HUES64 (cell line): ENCODE measurements around the gene IFT57. TPM values are rescaled to one million over a fixed set of nuclear protein-coding genes. Genes with fewer than 3 reads are reported as not detected.
"Not testable (repeated sequence)": the region's sequence is repeated elsewhere in the genome, so short reads cannot be mapped to it uniquely, and the experiment has no call there.

Experiments used
- H3K27ac ChIP-seq: 2 replicates; pipeline ENCODE4 v1.7.0; 2013; ENCODE audit warnings: low read depth, low read length, inconsistent platforms
- H3K27me3 ChIP-seq: 2 replicates; pipeline ENCODE4 v1.6.1; 2013; ENCODE audit warnings: mild to moderate bottlenecking, low read length; ENCODE audit not compliant: insufficient read depth
- H3K36me3 ChIP-seq: 2 replicates; pipeline ENCODE4 v1.6.1; 2013; ENCODE audit warnings: mild to moderate bottlenecking, low read length; ENCODE audit not compliant: insufficient read depth
- H3K4me1 ChIP-seq: 2 replicates; pipeline ENCODE4 v1.6.1; 2013; ENCODE audit warnings: mild to moderate bottlenecking, low read length, moderate library complexity; ENCODE audit not compliant: insufficient read depth
- H3K4me3 ChIP-seq: 2 replicates; pipeline ENCODE4 v1.5.1; 2013; ENCODE audit warnings: mild to moderate bottlenecking, low read length, moderate library complexity
- H3K9ac ChIP-seq: 2 replicates; pipeline ENCODE4 v1.6.1; 2013; ENCODE audit warnings: mild to moderate bottlenecking, low read depth, low read length
- H3K9me3 ChIP-seq: 2 replicates; pipeline ENCODE4 v1.6.1; 2013; ENCODE audit warnings: low read depth, low read length; ENCODE audit not compliant: insufficient read depth
- WGBS: fragments of 150-250, 120-280 bp; methylation state at CpG from one replicate; pipeline ENCODE4 v1.1.7; 2013; ENCODE audit warnings: missing lambda C conversion rate; 5-methylcytosine and 5-hydroxymethylcytosine counted together
- polyA plus RNA-seq, 2 experiments: library from polyadenylated mRNA; stranded (reverse); fragments of 50-300 nt; gene quantifications; one replicate each; pipeline ENCODE4 v1.2.3, GENCODE V29; 2013

Gene IFT57, protein sequence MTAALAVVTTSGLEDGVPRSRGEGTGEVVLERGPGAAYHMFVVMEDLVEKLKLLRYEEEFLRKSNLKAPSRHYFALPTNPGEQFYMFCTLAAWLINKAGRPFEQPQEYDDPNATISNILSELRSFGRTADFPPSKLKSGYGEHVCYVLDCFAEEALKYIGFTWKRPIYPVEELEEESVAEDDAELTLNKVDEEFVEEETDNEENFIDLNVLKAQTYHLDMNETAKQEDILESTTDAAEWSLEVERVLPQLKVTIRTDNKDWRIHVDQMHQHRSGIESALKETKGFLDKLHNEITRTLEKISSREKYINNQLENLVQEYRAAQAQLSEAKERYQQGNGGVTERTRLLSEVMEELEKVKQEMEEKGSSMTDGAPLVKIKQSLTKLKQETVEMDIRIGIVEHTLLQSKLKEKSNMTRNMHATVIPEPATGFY
- polyA plus RNA-seq (2013, experiment 1 of 2), result 38.2 TPM
- 38.1 TPM for polyA plus RNA-seq (2013, experiment 2 of 2)

DNA sequence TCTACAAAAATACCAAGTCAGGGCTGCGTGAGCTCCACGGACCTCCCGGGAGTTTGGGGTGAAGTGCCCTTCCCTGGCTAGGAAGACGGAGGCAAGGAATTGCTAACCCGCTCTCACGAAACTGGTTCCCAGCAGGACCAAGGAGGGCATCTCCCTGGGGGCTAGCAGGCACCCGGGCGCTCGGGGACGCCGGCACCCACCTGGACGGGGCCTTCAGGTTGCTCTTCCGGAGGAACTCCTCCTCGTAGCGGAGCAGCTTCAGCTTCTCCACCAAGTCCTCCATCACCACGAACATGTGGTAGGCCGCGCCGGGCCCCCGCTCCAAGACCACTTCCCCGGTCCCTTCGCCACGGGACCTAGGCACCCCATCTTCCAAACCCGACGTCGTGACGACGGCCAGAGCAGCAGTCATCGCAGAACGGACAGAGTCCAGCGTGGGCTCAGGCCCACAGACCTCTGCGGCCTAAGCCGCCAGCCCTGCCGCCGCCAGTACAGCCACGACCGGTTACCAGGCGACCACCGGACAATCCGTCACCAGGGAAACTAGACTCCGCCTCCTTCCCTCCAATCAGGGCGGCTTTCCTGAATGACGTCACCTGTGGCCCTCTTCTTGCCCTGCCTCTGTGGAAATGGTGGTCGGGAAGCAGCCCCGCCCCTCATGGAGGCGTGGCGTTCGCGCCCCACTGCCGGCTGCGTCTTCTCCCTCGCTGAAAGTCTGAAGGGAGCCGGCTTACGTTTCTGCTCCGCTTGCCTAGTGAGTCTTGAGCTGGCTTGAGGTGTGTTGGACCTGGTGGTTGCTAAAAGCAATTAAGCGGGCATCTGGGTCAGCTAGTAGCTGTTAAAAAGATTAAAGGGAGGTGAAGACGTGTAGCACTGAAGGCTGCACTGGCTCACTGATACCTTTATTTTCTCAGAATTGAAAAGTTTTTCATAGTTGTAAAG is at the start of gene IFT57:
Gene IFT57 (minus strand): TSS at position 514 of the 942 bp plus-strand sequence. CDS start 102 bp downstream, at position 412.
- H3K27ac ChIP-seq, result no peak within 1 kb of the TSS
- peaks cover 7% of the 10 kb centered on the region; the same call in 1 of the 2 replicates for H3K4me1 ChIP-seq
- peaks cover 24% of the 10 kb centered on the region for H3K27me3 ChIP-seq
- H3K36me3 ChIP-seq, result no peaks in the 10 kb centered on the region; the same call in 1 of the 2 replicates
- no peaks in the 10 kb centered on the region for H3K9me3 ChIP-seq
- H3K4me3 ChIP-seq, result peak within 1 kb of the TSS; percentile 68
- H3K9ac ChIP-seq, result peak within 1 kb of the TSS; percentile 60
- WGBS, result 1% methylated on average over 57 of the region's 57 CpGs

DNA sequence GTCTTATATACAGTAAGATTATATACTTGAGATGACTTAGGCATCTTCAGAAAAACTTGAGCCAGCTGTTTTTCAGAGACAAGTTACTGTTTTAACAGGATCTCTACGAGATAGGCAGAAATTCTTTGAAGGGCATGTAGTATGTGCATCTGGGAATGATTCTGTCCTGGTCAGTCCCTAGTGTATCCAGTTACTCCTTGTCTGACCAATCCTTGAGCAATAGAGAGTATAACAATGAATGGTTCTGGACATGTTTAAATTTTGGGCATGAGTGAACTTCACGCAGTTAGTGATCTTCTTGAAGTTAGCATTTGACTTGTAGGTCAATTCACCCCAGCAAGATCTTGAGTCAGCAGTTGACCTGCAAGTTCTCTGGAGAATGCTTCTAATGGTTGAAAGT is 49.4 kb upstream of the IFT57 start:
- Histone ChIP-seq H3K4me1 (peaks cover 2% of the 10 kb centered on the region; the same call in 1 of the 2 replicates), H3K9me3 (peaks cover 9% of the 10 kb centered on the region; the same call in 1 of the 2 replicates), H3K36me3 (no peaks in the 10 kb centered on the region), H3K4me3 (no peak overlapping the region), H3K9ac (no peak overlapping the region), H3K27ac (no peak overlapping the region), H3K27me3 (no peaks in the 10 kb centered on the region)
- WGBS, result 48% methylated on average over 2 of the region's 2 CpGs

DNA sequence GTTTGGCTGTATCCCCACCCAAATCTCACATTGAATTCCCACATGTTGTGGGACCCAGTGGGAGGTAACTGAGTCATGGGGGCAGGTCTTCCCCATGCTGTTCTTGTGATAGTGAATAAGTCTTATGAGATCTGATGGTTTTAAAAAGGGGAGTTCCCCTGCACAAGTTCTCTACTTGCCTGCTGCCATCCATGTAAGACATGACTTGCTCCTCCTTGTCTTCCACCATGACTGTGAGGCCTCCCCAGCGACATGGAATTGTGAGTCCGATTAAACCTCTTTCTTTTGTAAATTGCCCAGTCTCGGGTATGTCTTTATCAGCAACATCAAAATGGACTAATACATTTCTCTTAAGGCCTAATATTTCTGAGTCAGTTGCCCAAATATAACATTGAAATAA is 46.0 kb upstream of the IFT57 start:
- 98% methylated on average over 3 of the region's 3 CpGs for WGBS
- not testable (repeated sequence) for H3K4me1 ChIP-seq, H3K4me3 ChIP-seq, H3K27me3 ChIP-seq, H3K9ac ChIP-seq, H3K27ac ChIP-seq, H3K36me3 ChIP-seq, H3K9me3 ChIP-seq

DNA sequence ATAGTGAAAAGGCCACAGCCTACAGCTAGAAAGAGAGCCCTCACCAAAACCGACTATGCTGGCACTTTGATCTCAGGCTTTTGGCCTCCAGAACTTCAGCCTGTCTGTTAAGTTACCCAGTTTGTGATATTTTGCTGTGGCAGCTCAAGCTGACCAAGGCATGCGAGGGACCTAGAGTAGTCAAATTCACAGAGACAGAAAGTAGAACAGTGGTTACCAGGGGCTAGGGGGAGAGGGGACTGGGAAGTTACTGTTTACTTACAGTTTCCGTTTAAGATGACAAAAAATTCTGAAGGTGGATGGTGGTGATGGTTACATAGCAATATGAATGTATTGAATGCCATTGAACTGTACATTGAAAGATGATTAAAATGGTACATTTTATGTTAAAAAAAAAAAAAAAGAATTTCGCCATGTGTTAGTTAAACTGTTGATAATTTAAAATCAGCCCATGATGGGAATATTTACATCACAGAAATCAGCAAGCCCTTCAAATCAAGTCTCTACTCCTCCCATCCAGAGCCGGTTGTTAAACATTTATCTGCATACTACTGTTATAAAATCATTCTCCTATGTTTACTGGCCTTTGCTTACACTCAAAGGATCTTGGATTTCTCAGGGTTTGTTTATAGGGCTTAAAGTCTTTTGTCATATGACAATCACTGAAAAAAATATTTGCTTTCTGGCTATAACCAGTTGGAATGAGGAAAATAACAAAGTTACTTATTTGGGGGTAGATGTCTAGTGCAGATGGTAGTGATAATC is 42.5 kb upstream of the IFT57 start:
- H3K27ac ChIP-seq, H3K27me3 ChIP-seq, H3K4me1 ChIP-seq, H3K4me3 ChIP-seq, H3K9ac ChIP-seq, H3K36me3 ChIP-seq, H3K9me3 ChIP-seq: not testable (repeated sequence)
- 92% methylated on average over 3 of the region's 5 CpGs for WGBS

DNA sequence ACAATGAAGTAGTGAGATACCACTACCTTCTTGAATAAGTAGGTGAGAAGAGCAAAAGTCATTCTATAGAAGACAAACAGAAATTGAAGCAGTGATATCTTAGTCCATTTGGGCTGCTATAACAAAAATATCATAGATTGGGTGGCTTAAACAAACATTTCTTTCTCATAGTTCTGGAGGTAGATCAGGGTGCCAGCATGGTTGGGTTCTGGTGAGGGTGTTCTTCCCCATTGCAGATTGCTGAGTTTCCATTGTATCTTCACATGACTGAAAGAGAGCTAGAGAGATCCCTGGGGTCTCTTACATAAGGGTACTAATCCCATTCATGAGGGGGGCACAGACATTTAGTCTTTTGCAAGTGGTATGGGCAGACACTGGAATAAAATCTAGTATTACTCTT is 32.9 kb upstream of the IFT57 start:
- no peaks in the 10 kb centered on the region for H3K36me3 ChIP-seq
- no peaks in the 10 kb centered on the region for H3K4me1 ChIP-seq
- H3K27me3 ChIP-seq, result no peaks in the 10 kb centered on the region
- H3K27ac ChIP-seq, result no peak overlapping the region
- no peak overlapping the region for H3K9ac ChIP-seq
- 0 out of 2 replicates have a peak, but pooled peaks cover 4% of the 10 kb centered on the region for H3K9me3 ChIP-seq
- no peak overlapping the region for H3K4me3 ChIP-seq

DNA sequence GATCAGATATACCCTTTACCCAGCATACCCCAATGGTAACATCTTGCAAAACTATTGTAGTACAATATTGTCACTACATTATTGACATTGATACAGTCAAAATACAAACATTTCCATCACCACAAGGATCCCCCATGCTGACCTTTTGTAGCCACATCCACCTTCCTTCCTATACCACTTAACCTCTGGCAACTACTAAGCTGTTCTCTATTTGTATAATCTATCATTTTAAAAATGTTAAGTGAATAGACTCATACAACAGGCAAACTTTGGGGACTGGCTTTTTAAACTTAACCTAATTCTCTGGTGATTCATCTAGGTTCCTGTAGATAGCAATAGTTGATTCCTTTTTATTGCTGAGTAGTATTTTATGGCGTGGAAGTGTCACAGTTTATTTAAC is 29.6 kb upstream of the IFT57 start:
- WGBS, result no CpG with 5 or more reads among the region's 1 CpG

DNA sequence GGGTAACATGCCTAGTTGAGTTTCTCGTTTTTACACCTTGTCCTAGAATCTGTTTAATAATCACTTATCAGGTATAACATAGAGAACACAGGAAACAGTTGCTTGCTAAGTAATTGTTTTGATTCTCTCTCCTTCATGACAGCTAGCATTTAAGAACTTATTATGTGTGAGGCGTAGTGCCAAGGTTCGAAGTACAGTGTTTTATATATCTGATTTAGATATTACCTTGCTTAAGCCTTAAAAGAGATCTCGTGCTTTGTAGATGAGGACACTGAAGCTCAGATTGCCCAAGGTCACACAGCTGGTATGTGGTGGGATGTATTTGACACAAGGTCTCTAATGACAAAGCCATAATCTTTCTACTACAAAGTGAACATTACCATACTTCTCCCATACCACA is 29.0 kb upstream of the IFT57 start:
- Histone ChIP-seq H3K27ac (no peak overlapping the region), H3K9me3 (no peaks in the 10 kb centered on the region), H3K9ac (no peak overlapping the region), H3K4me3 (no peak overlapping the region), H3K4me1 (no peaks in the 10 kb centered on the region), H3K27me3 (no peaks in the 10 kb centered on the region), H3K36me3 (no peaks in the 10 kb centered on the region)
- WGBS, result 100% methylated on average over 4 of the region's 4 CpGs

More for the DNA sequence above, 29.6 kb upstream of the IFT57 start:
- Histone ChIP-seq H3K9me3 (no peaks in the 10 kb centered on the region), H3K27ac (no peak overlapping the region), H3K36me3 (no peaks in the 10 kb centered on the region), H3K9ac (no peak overlapping the region), H3K4me3 (no peak overlapping the region), H3K4me1 (no peaks in the 10 kb centered on the region), H3K27me3 (no peaks in the 10 kb centered on the region)

DNA sequence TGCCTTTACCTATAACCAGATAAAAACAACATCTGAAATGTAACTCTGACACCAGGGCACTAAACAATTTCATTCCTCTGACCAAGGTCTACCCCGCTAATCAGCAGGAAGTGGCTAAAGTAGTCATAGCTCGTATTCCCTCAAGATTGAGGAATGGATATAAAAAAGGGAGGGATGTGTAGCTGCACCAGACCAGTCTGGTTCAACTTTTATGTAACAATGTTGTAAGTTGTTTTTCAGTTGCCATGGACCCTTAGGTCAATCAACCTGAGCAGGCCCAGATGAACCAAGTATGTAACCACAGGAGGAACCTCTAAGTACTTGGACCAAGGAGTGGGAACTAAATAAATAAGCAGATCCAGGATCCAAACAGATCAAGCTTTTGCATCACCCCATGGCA is 28.4 kb upstream of the IFT57 start:
- no peaks in the 10 kb centered on the region for H3K36me3 ChIP-seq
- 95% methylated on average over 2 of the region's 2 CpGs for WGBS

DNA sequence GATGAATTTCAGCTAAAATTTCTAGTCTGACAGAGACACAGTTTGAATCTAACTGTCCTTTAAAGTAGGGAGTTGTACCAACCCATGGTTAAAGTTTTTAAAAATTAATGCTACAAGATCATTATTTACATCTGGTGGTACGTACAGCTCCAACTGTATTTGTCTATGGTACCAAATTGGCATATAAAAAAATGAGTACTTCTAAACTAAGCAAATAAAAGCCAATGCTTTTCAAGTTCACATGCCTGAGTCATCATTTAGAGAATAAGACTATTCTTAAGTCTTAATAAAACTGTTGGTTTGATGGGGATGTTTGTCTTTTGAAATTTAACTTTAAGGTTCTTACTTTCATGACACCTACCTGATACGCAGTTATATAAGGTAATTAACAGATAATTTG is 21.0 kb upstream of the IFT57 start:
- Histone ChIP-seq H3K27me3 (no peaks in the 10 kb centered on the region), H3K4me3 (no peak overlapping the region)
- no CpG with 5 or more reads among the region's 2 CpGs for WGBS

More for the DNA sequence above, 28.4 kb upstream of the IFT57 start:
- H3K9ac ChIP-seq, result no peak overlapping the region
- no peaks in the 10 kb centered on the region for H3K27me3 ChIP-seq
- H3K9me3 ChIP-seq, result no peaks in the 10 kb centered on the region
- no peaks in the 10 kb centered on the region for H3K4me1 ChIP-seq
- no peak overlapping the region for H3K4me3 ChIP-seq
- H3K27ac ChIP-seq, result no peak overlapping the region

DNA sequence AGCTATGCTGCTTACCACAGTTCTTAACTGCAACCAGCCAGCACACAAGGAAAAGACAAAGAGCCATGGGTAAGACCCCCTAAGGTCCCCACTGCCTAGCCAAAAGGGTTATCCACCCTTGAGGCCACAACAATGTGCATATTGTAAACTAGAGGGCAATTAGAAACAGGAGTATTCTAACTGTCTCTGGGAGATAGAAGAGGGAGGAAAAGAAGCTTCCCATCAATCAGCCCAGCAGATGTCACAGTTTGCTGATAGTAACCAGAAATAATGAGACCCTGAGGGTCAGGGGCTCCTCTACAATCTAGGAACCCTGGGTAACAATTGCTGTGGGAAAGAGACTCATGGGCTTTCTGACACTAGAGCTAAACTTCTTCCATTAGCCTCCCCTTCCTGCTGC is 20.6 kb upstream of the IFT57 start:
- Histone ChIP-seq H3K27me3 (no peaks in the 10 kb centered on the region), H3K36me3 (no peaks in the 10 kb centered on the region), H3K4me3 (no peak overlapping the region), H3K9ac (no peak overlapping the region), H3K4me1 (no peaks in the 10 kb centered on the region), H3K27ac (no peak overlapping the region), H3K9me3 (no peaks in the 10 kb centered on the region)

More for the DNA sequence above, 21.0 kb upstream of the IFT57 start:
- no peak overlapping the region for H3K27ac ChIP-seq
- no peaks in the 10 kb centered on the region for H3K4me1 ChIP-seq
- H3K9ac ChIP-seq, result no peak overlapping the region
- H3K9me3 ChIP-seq, result no peaks in the 10 kb centered on the region
- H3K36me3 ChIP-seq, result no peaks in the 10 kb centered on the region
